Activated CD4-positive, alpha-beta T cell treated with anti-CD3 and anti-CD28 coated beads for 24 hours (primary cell): ENCODE results near the gene ITSN2.

Experiments used
- DNase-seq, 2 donors: peaks; one replicate each; pipeline ENCODE4 v3.0.0-alpha.2; 2020; ENCODE audit warnings: low read depth in 2 of 2

The ITSN2 gene

DNA sequence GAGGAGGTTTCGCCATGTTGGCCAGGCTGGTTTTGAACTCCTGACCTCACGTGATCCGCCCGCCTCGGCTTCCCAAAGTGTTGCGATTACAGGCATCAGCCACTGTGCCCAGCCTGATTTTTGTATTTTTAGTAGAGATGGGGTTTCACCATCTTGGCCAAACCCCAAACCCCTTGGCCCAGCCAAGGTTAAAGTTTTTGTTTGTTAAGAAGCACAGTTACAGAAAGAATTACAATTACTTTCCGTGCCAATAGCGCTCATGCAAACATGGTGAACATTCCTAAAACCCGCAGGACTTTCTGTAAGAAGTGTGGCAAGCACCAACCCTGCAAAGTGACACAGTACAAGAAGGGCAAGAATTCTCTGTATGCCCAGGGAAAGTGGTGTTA, 26.1 kb downstream of the ITSN2 start:
- no peak for DNase-seq

- DNase-seq: no peak
Measured at GRCh38 chr2:24332791-24333540, 27.4 kb downstream of the ITSN2 start.

GRCh38 chr2:24330161-24330560, 30.2 kb downstream of the ITSN2 start:
- no peak for DNase-seq

DNA sequence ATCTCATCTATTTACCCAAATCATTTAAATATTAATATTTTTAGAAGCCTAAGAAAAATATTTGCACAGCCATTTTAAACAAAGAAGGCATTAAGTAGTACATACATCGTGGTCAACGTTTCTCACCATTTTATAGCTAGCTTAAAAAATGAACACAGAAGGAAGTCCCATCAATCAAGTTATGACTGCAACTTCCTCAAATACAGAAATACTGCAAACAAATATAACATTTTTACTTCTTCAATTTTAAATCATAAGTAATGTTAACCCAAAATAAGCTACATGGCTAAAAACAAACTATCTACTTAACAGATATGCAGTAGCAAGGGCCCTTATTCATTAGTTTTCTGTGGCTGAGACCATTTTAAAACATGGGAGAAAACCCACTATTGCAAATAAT, 30.6 kb downstream of the ITSN2 start:
- no peak for DNase-seq

- no peak for DNase-seq
Measured at GRCh38 chr2:24328010-24328409, 32.3 kb downstream of the ITSN2 start.

DNA sequence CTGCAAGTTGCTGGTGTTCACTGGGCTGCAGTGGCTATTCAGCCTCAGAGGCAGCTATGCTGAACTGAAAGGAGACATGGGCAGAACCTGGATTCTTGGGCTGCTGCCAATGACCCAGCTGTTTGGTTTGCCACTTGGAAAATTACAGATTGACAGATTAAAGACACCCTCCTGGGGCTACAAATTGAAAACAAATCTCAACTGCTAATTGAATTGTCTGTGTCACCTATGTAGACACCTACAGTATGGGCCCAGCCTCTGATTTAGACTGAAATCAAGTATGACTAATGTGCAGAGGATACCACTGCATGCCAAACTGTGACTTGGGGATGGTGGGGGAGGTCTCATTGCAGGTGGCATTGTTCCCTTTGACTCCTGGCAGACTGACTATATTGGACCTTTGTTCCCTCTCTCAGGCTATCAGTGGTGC, 42.8 kb downstream of the ITSN2 start:
- DNase-seq: no peak

- no peak for DNase-seq
Measured at GRCh38 chr2:24315669-24316068, 44.7 kb downstream of the ITSN2 start.

GRCh38 chr2:24313744-24314632, 46.3 kb downstream of the ITSN2 start:
- no peak for DNase-seq

DNA sequence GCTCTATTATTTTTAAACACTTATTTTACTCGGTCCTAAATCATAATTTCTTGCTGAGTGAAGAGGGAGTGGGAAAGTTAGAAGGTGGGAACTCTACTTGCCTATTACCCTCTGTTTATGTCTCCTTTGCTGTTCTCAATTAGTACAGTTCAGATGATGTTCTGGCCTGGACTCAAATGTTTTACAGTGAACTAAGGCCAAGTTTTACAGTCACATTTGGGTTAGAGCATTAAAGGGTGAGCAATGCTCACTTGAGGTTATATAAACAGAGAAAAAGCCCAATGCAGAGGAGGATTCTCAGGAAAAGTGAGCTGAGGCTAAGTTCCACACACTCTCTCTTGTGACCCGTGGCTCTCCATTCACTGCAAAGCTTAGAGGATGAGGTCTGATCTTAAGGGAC, 52.4 kb downstream of the ITSN2 start:
- no peak for DNase-seq

DNA sequence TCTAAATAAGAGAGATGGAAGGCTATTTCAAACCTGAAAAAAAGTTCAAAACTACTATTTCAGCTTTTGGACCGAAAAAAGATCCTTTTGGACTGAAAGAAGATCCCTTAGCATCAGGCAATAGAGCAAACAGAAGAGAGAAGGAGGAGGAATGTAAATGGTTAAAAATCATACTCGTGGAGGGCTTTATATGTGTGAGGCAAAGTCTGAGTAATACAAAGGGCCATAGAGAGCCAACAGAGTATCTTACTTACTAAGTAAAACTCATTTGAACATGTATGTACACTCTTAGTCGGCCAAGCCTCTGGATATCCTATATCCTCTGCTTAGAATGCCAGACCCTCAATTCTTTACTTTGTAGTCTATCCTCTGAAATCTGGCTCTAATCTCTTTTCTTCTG, 55.7 kb downstream of the ITSN2 start:
- DNase-seq: no peak

DNA sequence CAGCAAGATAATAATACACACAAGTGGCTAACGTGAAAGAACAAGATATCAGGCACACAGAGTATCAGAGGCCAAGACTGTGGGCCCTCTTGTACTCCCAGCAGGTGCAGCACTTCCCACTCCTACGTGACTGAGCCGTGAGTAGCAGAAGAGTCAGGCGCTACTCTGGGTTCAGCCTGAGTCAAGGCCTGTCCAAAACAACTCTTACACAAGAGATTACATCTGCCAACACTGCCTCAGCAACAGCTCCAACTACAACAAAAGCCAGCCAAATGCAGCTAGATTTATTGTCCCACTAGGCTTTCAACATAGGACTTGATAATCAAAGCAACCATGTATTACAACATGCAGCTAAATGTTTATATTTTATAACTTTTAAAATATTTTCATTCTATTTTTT, 56.2 kb downstream of the ITSN2 start:
- DNase-seq: no peak

- DNase-seq: no peak
Measured at GRCh38 chr2:24301599-24301998, 58.7 kb downstream of the ITSN2 start.

DNA sequence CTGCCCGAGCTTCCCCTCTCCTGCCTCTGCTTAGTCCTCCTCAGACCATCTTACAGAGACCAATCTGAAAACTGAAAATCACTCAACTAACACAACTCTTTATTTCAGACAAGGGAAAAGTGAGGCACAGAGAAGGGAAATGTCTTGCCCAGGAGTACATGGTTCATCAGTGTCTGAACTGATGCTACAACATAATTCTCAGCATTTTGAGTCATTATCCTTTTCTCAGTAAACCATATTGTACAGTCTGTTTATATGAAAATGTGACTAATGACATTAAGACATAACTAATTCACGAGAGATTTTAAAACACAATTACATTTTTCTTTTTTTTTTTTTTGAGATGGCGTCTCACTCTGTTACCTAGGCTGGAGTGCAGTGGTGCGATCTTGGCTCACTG, 62.7 kb downstream of the ITSN2 start:
- DNase-seq: no peak

DNA sequence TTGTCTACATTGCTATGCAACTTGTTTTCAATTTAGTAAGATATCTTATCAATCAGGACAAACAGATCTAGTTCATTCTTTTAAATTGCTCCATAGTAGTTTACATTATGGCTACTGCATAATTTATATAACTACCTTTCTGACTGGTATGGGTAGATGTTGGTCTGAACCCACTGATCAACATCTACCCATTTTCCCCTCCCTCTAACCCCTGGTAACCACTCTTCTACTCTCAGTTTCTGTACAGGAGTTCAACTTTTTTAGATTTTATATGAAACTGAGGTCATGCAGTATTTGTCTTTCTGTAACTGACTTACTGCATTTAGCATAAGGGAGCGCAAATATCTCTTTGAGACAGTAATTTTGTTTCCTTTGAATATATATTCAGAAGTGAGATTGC, 73.2 kb downstream of the ITSN2 start:
- DNase-seq: no peak

DNA sequence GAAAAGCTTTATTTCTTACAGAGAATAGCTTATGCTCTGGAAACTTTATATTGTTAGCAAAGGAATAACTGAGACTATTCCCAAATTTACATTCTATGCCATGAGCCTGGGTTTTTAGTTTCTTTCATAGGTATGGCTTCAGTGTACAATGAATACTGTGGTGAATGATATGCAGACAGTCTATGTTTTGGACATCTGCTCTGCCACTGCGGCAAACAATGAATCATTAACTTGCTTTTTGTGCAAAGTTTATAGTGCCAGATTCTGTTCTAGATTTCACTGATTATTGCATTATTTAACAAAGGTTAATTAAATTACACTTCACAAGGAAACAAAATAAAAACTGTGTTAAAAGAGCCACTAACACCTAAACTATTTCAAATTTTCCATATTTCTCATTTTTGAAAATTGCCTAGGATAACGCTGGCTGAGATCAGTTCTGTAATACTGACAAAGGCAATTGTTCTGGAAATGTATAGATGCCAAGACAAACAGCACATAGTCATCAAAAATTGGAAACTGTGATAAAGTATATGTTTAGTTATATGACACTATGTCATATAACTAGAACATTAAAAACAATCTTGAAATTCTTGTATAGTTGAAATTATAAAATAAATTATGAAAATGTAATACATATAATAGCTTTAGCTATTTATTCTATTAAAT, 74.7 kb downstream of the ITSN2 start:
- no peak for DNase-seq

- DNase-seq: no peak
Measured at GRCh38 chr2:24280645-24281044, 79.7 kb downstream of the ITSN2 start.

DNA sequence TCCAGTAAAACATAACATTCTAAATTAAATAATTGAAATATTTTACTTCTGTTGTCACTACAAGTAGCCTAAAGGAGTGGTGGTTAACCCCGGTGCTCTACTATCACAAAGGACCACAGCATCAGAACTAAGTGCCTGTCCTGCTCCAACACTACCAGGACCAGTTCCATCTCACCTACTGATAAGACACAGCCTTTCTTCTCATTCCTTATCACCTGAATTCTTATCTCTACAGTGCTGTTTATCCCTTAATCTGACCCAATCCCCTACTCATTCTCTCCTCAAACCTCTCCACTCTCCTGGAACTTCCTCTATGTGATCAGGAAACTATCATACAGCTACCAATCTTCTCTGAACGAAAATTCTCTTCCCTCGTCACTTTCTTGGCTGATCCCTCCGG, 80.2 kb downstream of the ITSN2 start:
- no peak for DNase-seq

GRCh38 chr2:24276349-24276899, 83.9 kb downstream of the ITSN2 start:
- DNase-seq: no peak

GRCh38 chr2:24274809-24275208, 85.5 kb downstream of the ITSN2 start:
- no peak for DNase-seq

GRCh38 chr2:24273598-24273997, 86.7 kb downstream of the ITSN2 start:
- no peak for DNase-seq

DNA sequence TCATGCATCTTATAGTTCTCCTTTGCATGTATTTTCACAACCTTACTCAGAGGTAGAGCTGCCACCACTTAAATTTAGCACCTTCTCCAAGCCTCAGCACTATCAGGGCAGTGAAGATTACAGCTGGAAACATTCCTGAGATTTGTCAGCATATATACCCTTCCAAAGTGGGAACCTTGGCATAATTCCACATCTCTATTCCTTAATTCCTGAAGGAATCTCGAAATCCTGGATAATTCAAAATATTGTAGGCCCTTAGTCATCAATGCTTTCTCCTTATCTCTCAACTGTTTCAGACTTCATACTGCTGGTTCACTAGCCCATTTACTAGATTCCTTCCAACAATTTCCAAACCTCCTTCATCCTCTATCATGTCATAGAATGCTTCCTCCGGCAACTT, 87.4 kb downstream of the ITSN2 start:
- no peak for DNase-seq

DNA sequence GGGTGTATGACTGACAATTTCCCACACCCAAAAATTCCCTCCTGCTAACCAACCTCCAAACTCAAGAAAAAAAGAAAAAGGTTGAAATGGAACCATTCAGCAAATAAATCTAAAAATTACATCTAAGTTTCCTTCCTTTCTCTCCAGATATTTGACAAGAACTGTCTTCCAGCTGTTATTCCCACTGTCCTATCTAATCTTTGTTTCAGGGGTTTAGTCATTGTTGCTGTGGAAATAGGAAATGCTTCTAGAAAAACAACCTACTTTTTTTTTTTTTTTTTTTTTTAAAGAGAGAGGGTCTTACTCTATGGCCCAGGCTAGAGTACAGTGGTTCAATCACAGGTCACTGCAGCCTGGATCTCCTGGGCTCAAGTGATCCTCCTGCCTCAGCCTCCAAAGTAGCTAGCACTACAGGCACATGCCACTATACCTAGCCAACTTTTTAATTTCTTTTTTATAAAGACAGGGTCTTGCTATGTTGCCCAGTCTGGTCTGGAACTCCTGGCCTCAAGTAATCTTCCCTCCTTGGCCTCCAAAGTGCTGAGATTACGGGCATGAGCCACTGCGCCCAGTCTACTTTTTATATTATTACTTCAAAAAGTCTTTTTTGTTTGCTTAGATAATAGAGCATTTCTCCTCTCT, 88.1 kb downstream of the ITSN2 start:
- DNase-seq: no peak
